TTC549 (cell line): ENCODE data around the gene LGALS7B.
"Not testable (repeated sequence)": the region's sequence is repeated elsewhere in the genome, so short reads cannot be mapped to it uniquely, and the experiment has no call there.

Experiments used
- FAIRE-seq: peaks from 2 replicates; lab custom pipeline; 2012; peaks lifted over from hg19 to GRCh38; lab: Jason Lieb, UNC

LGALS7B gene

GRCh38 chr19:38797781-38798180 is 8.8 kb downstream of the LGALS7B start:
- FAIRE-seq: not testable (repeated sequence)

- no peak for FAIRE-seq
Observed at GRCh38 chr19:38799104-38799503, 10.1 kb downstream of the LGALS7B start.

- FAIRE-seq: no peak
Observed at GRCh38 chr19:38800577-38801347, 11.8 kb downstream of the LGALS7B start.

- no peak for FAIRE-seq
Observed at GRCh38 chr19:38801359-38802095, 12.5 kb downstream of the LGALS7B start.

GRCh38 chr19:38803543-38803942 is 14.5 kb downstream of the LGALS7B start:
- FAIRE-seq: no peak

GRCh38 chr19:38805180-38805579 is 16.2 kb downstream of the LGALS7B start:
- FAIRE-seq: no peak

- no peak for FAIRE-seq
Observed at GRCh38 chr19:38806371-38806770, 17.4 kb downstream of the LGALS7B start.

GRCh38 chr19:38807374-38808098 is 18.5 kb downstream of the LGALS7B start:
- FAIRE-seq: not testable (repeated sequence)

GRCh38 chr19:38808741-38809140 is 19.7 kb downstream of the LGALS7B start:
- no peak for FAIRE-seq

- FAIRE-seq: no peak
Observed at GRCh38 chr19:38809592-38810252, 20.7 kb downstream of the LGALS7B start.

GRCh38 chr19:38812009-38812840 is 23.2 kb downstream of the LGALS7B start:
- no peak for FAIRE-seq

- FAIRE-seq: no peak
Observed at GRCh38 chr19:38812841-38813320, 23.9 kb downstream of the LGALS7B start, which contains the start of gene LGALS4. LGALS4 (minus strand) TSS chr19:38812945; CDS start chr19:38812886, 59 bp downstream.

GRCh38 chr19:38813323-38813722 is 24.3 kb downstream of the LGALS7B start:
- FAIRE-seq: no peak

GRCh38 chr19:38813932-38814331 is 24.9 kb downstream of the LGALS7B start:
- FAIRE-seq: not testable (repeated sequence)

- FAIRE-seq: no peak
Observed at GRCh38 chr19:38815059-38816001, 26.3 kb downstream of the LGALS7B start.

- FAIRE-seq: no peak
Observed at GRCh38 chr19:38816131-38816750, 27.2 kb downstream of the LGALS7B start.

- FAIRE-seq: no peak
Observed at GRCh38 chr19:38817081-38817480, 28.1 kb downstream of the LGALS7B start.

- FAIRE-seq: no peak
Observed at GRCh38 chr19:38819231-38819920, 30.4 kb downstream of the LGALS7B start.
